ENCODE results near the gene LAMA4. TPM values are rescaled to one million over a fixed set of nuclear protein-coding genes. Genes with fewer than 3 reads are reported as not detected.

The LAMA4 gene
- total and polyA plus RNA-seq, 2 of the 13 experiments (the other 11 are each of a cell fraction or from before 2014, with no cell fraction given): not detected

DNA sequence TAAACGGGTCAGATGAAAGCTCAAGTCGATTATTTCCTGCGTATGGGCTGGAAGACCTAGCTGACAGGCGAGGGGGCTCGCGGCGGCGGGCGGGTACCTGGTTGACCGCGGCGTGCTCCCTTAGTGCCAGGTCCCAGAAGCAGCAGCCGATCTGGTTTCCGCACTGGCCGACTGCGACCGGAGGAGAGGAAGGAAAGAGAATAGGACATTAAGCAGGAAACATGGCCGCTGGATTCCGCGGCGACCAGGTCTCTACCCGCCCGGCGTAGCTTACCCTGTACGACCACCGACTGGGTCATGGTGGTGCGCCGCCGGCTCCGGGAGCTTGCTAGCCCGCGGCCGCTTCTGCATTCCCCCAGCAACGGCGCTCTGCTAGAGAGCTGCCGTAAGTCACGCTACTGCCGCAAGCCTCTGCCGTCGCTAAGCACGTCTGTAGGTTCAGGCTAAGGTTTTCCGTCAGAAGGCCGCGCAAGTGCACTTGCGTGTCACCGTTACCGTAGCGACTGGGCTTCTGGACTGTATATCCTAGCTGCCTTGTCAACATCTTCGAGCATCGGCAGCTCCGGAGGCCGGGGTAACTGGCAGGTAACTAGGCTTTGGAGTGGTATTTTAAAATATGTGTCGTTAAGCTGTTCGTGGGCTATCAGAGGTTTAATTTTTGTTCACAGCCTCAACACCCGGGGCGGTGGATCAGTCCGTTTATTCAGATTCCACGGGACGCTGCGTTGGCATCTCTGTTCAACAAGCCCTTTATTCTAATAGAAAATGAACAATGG lies 167.0 kb downstream of the LAMA4 start, which contains the start of the genes FAM229B and TUBE1 (continued):
- TF ChIP-seq, protein P1, sequence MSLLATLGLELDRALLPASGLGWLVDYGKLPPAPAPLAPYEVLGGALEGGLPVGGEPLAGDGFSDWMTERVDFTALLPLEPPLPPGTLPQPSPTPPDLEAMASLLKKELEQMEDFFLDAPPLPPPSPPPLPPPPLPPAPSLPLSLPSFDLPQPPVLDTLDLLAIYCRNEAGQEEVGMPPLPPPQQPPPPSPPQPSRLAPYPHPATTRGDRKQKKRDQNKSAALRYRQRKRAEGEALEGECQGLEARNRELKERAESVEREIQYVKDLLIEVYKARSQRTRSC (CRISPR knock-in tag; IDR thresholded peaks at IDR 0.05; ENCODE audit: low read depth): no peak
- TF ChIP-seq SRF (IDR thresholded peaks at IDR 0.05; ENCODE audit: low read depth, low read length): no peak
- TF ChIP-seq AKAP8 (CRISPR knock-in tag; IDR thresholded peaks at IDR 0.05): 0 out of 2 replicates have a peak, but pooled peaks have one; percentile 42
- TF ChIP-seq HINFP (CRISPR knock-in tag; IDR thresholded peaks at IDR 0.05; ENCODE audit: low read depth): no peak
- TF ChIP-seq KDM3A (CRISPR knock-in tag; IDR thresholded peaks at IDR 0.05; ENCODE audit: low read depth): peak; percentile 70
- TF ChIP-seq, protein P2, sequence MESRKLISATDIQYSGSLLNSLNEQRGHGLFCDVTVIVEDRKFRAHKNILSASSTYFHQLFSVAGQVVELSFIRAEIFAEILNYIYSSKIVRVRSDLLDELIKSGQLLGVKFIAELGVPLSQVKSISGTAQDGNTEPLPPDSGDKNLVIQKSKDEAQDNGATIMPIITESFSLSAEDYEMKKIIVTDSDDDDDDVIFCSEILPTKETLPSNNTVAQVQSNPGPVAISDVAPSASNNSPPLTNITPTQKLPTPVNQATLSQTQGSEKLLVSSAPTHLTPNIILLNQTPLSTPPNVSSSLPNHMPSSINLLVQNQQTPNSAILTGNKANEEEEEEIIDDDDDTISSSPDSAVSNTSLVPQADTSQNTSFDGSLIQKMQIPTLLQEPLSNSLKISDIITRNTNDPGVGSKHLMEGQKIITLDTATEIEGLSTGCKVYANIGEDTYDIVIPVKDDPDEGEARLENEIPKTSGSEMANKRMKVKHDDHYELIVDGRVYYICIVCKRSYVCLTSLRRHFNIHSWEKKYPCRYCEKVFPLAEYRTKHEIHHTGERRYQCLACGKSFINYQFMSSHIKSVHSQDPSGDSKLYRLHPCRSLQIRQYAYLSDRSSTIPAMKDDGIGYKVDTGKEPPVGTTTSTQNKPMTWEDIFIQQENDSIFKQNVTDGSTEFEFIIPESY (CRISPR knock-in tag; IDR thresholded peaks at IDR 0.05): no peak; the same call in 1 of the 2 replicates
- TF ChIP-seq ELK4 (CRISPR knock-in tag; IDR thresholded peaks at IDR 0.05; ENCODE audit: borderline replicate concordance): no peak
- TF ChIP-seq ZNF724P (CRISPR knock-in tag; IDR thresholded peaks at IDR 0.05; ENCODE audit: borderline replicate concordance): 0 out of 2 replicates have a peak, but pooled peaks have one; percentile 26
- TF ChIP-seq, protein P3, sequence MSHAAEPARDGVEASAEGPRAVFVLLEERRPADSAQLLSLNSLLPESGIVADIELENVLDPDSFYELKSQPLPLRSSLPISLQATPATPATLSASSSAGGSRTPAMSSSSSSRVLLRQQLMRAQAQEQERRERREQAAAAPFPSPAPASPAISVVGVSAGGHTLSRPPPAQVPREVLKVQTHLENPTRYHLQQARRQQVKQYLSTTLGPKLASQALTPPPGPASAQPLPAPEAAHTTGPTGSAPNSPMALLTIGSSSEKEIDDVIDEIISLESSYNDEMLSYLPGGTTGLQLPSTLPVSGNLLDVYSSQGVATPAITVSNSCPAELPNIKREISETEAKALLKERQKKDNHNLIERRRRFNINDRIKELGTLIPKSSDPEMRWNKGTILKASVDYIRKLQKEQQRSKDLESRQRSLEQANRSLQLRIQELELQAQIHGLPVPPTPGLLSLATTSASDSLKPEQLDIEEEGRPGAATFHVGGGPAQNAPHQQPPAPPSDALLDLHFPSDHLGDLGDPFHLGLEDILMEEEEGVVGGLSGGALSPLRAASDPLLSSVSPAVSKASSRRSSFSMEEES (CRISPR knock-in tag; IDR thresholded peaks at IDR 0.05): peak; percentile 50; the same call in 1 of the 2 replicates
- no peak for TF ChIP-seq GPN1 (CRISPR knock-in tag; IDR thresholded peaks at IDR 0.05; ENCODE audit: borderline replicate concordance)
- TF ChIP-seq GFI1 (CRISPR knock-in tag; IDR thresholded peaks at IDR 0.05; ENCODE audit: borderline replicate concordance): peak; percentile 74
- peak; percentile 59; the same call in 1 of the 2 replicates for TF ChIP-seq ZSCAN25 (CRISPR knock-in tag; IDR thresholded peaks at IDR 0.05)
- peak; percentile 39 for TF ChIP-seq TAF15 (IDR thresholded peaks at IDR 0.05; ENCODE audit: low read depth, low read length, poor library complexity, severe bottlenecking)
- no peak for TF ChIP-seq FOXP1 (IDR thresholded peaks at IDR 0.05)
- no peak; the same call in 1 of the 2 replicates for TF ChIP-seq FOXP1 (CRISPR knock-in tag; IDR thresholded peaks at IDR 0.05)
- TF ChIP-seq SIN3B (IDR thresholded peaks at IDR 0.05; ENCODE audit: low read length): no peak
- no peak for TF ChIP-seq FOXA1 (IDR thresholded peaks at IDR 0.05)
- TF ChIP-seq FOXA1 (CRISPR knock-in tag; IDR thresholded peaks at IDR 0.05): peak; percentile 66
- no peak for TF ChIP-seq SP1 (IDR thresholded peaks at IDR 0.05)
- TF ChIP-seq SP1 (CRISPR knock-in tag; IDR thresholded peaks at IDR 0.05): no peak
- TF ChIP-seq, protein P4, sequence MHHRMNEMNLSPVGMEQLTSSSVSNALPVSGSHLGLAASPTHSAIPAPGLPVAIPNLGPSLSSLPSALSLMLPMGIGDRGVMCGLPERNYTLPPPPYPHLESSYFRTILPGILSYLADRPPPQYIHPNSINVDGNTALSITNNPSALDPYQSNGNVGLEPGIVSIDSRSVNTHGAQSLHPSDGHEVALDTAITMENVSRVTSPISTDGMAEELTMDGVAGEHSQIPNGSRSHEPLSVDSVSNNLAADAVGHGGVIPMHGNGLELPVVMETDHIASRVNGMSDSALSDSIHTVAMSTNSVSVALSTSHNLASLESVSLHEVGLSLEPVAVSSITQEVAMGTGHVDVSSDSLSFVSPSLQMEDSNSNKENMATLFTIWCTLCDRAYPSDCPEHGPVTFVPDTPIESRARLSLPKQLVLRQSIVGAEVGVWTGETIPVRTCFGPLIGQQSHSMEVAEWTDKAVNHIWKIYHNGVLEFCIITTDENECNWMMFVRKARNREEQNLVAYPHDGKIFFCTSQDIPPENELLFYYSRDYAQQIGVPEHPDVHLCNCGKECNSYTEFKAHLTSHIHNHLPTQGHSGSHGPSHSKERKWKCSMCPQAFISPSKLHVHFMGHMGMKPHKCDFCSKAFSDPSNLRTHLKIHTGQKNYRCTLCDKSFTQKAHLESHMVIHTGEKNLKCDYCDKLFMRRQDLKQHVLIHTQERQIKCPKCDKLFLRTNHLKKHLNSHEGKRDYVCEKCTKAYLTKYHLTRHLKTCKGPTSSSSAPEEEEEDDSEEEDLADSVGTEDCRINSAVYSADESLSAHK (CRISPR knock-in tag; IDR thresholded peaks at IDR 0.05; ENCODE audit: borderline replicate concordance): no peak
